ENCODE results near the gene ACTR2.
"Not testable (repeated sequence)": the region's sequence is repeated elsewhere in the genome, so short reads cannot be mapped to it uniquely, and the experiment has no call there.

The ACTR2 gene

DNA sequence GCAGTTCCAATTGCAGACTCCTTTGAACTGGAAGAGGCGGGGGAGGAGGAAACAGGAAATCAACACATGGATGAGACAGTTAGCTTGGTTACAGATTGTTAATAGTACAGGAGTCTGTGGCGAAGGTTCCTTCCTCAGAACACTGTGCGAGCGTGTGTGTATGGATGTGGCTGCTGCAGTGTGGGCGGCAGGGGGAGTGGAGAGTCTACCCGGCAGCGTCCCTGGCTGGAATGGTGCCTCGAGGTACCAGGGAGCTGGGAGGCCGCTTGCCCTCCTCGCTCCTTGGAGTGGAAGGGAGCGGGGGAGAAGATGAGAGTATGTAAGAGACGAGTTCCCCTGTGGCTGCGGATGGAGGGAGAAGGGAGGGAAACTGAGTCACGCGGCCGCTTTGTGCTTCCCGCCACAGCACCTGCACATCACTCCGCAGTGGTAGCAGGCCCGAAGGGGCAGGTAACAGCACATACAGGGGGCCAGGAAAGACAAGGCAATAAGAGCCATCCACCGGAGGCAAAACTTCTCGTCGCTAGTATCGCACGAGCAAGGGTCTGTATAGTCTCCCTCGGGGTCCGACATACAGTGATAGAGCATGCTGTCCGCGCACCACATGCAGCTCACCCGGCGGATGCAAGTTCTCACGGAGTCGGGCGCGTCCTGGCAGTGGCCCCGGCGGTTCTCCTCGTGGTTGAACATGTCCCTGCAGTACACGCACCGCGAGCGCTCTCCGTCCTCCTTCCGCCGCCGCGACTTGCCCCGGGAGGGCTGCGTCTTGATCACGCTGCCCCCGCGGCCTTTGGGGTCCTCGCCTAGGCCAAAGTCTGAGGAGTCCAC lies 85.7 kb downstream of the ACTR2 start:
- DNase-seq (ENCODE audit: low spot score), result no peak

DNA sequence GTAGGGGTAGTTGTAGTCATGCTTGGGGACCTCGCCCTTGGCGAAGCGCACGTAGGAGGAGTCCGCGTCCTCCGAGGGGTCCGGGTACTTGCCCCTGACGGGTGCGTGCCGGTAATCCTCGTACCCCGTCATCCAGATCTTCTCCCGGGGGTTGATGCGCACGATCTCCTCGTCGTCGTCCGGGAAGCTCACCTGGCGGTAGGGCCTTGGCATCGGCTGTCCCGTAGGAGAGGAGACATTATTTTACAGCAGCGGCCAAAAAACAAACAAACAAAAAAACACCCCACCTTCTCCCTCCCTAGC lies 86.3 kb downstream of the ACTR2 start:
- no peak for DNase-seq (ENCODE audit: low spot score)

DNA sequence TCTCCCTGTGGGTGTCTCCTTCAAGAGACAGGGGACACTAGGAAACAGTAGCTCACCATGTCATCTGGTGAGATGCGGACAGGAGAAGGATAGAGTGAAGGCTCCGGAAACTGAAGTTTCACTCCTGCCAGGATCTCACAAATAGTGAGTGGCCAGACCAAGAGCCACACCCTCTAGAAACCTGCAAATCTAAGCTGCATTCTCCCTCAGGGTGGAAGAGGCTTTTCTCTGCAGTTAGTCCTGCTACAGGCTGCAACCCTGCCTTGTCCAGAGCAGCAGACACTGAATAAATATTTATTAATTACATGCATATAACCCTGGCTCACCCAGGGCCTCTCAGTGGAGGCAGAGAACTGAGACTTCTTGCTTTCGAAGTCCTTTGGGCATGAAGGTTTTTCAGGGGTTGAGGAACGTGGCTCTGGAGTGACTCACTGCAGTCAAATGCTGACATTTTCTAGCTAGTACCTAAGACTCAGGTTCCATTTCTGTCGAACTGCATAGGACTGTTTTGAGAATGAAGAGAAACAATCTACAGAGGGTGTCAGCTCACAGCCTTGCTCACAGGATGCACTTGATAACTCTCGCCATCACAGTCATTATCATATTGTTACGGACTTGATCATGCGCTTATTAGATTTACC lies 87.3 kb downstream of the ACTR2 start:
- no peak for DNase-seq (ENCODE audit: low spot score)

DNA sequence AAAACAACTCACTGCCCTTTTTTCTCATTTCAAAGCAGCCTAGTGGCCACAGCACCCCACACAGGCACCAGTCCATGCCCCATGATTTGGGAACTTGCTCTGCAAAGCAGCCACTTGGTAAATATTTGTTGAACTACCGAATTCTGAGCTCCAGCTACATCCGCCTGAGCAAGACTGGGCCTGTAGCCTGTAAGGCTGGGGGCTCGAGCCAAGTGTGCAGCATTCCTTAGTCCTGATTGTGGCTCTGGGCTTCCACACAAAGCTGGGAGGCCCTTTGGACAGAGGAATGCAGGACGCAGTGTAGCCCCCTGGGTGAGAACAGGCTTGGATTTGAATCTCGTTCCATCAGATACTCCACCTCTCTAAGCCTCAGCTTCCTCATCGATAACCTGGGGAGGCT lies 88.4 kb downstream of the ACTR2 start:
- peak; percentile 86 for DNase-seq (ENCODE audit: low spot score)

DNA sequence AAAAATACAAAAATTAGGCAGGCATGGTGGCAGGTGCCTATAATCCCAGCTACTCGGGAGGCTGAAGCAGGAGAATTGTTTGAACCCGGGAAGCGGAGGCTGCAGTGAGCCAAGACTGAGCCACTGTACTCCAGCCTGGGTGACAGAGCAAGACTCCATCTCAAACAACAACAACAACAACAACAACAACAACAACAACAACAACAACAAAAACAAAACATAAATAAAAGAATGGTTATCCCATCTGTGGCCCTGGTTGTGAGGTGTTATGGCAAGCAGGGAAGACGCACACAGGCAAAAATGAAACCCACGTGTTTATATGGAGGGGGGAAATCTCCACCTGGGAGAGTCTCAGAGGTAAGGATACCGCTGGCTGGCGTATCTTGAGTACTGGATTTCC lies 89.7 kb downstream of the ACTR2 start:
- DNase-seq (ENCODE audit: low spot score), result not testable (repeated sequence)

DNA sequence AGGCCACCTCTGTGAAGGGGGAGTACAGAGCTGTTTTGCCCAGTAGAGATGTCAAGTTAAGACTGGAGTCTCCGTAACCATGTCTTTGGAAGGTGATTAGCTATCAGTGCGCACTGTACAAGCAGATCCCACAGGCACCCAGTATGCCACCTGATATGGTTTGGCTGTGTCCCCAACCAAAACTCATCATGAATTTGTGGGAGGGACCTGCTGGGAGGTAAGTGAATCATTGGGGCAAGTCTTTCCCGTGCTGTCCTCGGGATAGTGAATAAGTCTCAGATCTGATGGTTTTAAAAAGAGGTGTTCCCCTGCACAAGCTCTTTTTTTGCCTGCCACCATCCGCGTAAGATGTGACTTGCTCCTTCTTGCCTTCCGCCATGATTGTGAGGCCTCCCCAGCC lies 90.2 kb downstream of the ACTR2 start:
- DNase-seq (ENCODE audit: low spot score), result no peak

DNA sequence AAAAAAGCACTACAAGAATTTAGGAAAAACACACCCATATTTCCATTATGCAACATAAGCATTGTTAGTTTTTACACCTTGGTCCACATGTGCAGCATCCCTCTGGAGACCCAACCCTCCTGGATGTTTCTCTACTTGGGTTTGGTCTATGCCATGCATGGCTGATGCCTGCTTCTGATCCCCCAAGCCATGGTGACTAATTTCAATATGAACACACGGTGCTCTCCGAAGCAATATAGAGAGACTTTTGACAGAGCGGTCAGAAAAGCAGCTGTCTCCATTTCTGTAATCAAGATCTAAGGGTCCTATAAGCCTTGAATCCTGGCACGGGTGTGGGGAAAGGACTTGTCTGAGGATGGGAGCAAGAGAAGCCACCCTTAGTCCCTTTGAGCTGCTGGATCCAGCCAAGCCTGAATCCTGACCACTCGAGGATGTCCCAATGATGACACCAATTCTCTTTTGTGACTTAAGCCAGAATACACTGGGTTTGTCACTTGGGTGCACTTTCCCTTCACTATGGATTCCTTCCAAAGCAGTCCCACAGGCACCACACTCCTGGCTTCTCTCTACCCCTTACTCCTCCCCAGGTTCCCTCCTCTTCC lies 91.5 kb downstream of the ACTR2 start:
- DNase-seq (ENCODE audit: low spot score), result no peak

DNA sequence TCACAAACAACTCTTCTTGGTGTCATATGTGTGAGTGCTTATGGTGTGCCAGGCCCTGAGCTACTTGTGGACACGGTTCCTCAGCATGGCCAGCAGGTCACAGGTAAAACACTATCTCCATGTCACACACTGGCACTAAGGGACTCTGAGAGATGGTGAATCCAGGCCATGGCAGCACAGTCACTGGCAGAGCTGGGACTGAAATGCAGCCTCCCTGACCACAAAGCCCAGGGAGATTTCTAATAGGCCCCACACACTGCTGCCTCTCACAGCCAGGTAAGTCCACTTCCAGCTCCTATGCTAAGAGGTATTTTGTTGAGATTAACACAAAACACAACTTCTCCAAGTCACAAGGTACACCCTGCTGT lies 92.0 kb downstream of the ACTR2 start:
- DNase-seq (ENCODE audit: low spot score), result no peak

DNA sequence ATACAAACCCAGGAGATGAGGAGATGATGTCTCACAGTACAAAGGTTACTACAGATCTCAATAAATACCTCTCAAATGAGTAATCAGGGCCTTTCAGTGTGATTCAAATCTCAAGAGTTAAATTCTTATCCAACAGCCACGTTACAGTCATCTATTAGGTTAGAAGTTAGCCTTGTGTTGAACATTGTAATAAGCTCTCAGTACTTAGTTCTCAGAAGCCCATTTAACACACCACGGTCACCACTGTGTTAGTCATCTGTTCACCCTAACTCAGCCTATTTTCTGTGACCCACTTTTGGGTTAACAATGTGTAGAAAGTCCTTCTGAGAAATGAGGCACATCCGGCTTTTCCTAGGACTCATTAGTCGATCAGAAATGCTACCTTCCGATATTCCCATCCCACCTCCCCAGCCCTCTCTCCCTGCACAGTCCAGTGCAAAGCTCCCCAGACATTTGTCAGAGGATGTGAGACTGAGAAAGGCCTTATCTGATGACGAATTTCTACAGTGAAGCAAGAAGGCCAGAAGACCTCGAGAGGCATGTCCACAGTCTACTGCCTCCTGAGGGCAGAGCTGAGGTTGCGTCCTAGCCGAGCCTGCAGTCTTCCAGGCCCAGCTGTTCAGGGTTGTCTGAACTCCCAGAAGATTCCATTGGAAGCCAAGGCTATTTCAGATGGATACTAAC lies 92.6 kb downstream of the ACTR2 start:
- DNase-seq (ENCODE audit: low spot score), result peak; percentile 84

All from GM03348 (cell line).